OCI-M2 (cell line): ENCODE measurements around the gene SGCG.
A peak's percentile ranks its signal among the peaks of the same experiment; 100 is the strongest.
"Not testable (repeated sequence)": the region's sequence is repeated elsewhere in the genome, so short reads cannot be mapped to it uniquely, and the experiment has no call there.

Experiments
- DNase-seq: peaks from one replicate; lab custom pipeline; 2025; ENCODE audit not compliant: unreplicated experiment; lab: John Stamatoyannopoulos, UW

The SGCG gene, protein sequence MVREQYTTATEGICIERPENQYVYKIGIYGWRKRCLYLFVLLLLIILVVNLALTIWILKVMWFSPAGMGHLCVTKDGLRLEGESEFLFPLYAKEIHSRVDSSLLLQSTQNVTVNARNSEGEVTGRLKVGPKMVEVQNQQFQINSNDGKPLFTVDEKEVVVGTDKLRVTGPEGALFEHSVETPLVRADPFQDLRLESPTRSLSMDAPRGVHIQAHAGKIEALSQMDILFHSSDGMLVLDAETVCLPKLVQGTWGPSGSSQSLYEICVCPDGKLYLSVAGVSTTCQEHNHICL

DNA sequence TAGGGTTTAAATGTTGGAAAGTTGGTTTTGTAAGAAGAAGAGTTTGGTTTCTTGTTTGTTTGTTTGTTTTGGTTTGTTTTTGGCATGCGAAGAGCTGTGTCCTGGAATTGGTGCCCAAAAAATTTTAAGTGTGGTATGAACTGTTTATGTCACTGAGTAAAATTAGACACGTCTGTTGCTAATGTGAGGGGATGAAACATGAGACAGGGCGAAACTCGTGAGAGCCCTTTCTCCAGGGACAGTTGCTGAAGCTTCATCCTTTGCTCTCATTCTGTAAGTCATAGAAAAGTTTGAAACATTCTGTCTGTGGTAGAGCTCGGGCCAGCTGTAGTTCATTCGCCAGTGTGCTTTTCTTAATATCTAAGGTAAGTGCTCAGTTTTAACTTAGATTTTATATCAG, at the start of gene SGCG:
Gene SGCG, plus strand, starts transcription at position 269 of the 400 bp plus-strand sequence. CDS start 22,716 bp downstream, outside the sequence.
- DNase-seq, result no peak

DNA sequence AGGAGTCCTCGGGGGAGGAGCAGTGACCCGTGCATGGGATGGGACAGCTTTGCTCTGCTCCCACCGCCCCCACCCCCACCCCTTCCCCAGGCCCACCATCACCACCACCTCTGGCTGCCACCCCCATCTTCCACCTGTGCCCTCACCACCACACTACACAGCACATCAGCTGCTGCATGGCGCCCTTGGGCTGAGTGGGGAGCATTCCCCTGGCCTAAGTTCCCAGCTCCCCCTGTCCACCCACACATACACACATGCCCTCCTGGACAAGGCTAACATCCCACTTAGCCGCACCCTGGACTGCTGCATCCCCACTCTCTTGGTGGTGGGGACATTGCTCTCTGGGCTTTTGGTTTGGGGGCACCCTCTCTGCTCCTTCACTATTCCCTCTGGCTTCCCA, 46.2 kb upstream of the SGCG start:
- DNase-seq, result no peak

DNA sequence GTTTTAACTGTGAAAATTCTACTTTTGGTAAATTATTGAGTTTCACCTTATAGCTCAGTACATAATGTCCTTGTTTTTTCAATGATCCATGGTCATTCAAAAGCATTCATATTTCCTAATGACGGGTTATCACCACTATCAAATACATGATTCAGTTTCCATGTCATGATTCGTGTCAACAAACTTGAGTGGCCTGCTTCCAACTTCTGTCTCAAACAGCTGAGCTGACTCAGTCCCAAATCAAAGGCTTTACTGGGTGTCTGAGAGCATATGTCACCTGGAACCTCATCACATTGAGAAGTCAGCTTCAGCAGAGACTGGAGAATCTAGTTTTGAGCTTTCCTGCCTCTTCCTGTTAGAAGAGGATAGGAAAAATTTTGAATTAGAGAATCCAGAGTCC, 40.3 kb upstream of the SGCG start:
- no peak for DNase-seq

DNA sequence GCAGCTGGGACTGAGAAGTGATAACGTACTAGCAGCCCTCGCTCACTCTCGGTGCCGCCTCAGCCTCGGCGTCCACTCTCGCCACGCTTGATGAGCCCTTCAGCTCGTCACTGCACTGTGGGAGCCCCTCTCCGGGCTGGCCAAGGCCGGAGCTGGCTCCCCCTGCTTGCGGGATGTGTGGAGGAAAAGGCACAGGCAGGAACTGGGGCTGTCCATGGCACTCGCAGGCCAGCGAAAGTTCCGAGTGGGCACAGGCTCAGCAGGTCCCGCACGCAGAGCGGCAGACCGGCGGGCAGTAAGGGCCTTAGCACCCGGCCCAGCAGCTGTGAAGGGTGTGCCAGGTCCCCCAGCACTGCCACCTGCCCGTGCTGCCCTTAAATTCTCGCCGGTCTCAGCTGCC, 38.8 kb upstream of the SGCG start:
- no peak for DNase-seq

DNA sequence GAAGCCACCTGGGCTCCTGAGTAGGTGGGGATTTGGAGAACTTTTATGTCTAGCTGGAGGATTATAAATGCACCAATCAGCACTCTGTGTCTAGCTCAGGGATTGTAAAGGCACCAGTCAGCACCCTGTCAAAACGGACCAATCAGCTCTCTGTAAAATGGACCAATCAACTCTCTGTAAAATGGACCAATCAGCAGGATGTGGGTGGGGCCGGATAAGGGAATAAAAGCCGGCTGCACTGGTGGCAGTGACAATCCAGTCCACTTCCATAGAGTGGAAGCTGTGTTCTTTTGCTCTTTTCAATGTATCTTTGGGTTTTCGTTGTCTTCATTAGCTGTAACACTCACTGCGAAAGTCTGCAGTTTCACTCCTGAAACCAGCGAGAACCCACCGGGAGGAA, 38.2 kb upstream of the SGCG start:
- not testable (repeated sequence) for DNase-seq

DNA sequence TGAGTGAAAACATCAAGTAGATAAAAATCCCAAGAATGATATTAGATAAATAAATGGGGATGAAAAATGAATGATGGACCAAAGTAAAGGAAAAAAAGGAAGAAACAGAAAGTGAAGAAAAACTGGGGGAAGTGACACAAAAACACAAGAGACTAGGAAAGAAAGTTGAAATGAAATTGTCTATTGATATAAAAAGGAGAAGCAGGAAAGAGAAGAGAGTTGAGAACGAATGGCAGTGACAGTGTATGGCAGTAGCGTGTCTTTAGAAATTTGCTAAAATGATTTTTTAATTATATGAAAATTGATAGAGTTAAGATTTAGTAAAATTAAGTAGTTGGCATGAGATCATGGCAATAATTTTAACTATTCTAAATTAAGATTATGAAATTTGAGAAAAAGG, 36.3 kb upstream of the SGCG start:
- DNase-seq, result no peak

DNA sequence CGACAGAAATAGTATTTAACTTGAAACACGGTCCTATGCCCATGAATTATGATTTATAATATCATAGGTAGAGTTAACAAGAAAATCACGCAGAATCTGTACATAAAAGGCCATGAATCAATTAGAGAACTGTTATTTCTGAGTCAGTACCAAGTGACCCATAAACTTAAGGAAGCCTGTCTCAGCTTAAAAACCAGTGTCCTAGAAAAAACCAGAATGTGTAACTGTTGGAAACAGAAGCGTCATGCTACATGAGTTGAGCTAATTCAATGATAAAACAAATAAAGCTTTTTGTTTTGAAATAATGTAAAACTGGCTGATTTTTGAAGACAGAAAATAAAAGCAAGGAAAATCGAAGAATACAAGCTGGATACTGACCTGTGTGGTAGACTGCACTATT, 34.8 kb upstream of the SGCG start:
- DNase-seq, result no peak

DNA sequence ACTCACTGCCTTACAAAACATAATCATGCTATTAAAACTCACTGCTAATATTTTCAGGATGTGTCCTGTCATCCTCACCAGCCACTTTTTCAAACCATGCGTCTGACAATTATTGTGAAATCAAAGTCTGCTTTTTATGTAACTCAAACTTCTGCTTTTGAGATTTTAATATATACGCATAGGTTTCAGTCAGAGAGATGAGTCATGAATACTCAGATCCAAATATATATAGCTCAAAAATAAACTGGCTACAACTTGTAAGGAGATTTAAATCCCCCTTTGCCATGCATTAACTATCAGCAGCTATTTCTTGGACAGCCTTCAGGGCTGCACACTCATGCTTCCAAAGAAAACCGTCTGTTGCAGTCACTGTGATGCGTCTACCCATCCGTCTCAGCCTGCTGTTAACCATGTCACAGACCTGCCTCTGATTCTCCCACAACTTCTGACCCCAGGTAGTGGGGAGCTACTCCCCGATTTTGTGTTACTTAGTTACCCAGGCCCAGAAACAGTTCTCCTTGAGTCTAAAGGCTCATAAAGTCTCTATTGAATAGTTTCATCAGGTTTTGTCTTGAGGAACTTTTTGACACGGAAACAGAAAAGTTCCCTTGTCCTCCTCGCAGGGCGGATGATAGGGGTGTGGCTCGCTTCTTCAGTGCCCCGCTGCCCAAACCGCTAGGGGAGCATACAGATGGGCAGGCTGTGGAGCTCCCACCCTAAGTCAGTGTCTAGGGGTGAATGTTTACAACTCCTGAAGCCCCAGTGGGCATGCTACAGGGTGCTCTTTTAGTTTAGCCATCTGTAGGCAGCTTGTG, 33.8 kb upstream of the SGCG start:
- DNase-seq, result no peak

DNA sequence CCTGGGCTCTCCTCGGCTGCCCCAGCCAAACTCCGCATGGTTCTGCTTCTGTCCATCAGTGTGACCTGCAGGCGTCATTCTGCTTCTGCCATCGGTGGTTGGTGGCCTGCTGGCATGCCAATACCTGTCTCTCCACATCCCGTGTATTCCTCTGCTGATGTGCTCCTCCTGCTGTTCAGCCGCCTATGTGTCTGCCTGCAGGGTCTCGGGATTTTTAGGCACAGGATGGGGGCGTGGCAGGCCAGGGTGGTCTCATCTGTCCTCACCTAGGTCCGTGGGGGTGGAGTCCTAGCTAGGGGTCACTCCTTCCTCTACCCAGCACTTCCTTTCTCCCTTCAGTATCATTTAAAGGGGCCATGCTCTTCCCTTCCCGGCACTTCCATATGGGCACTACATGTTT, 33.0 kb upstream of the SGCG start:
- no peak for DNase-seq

DNA sequence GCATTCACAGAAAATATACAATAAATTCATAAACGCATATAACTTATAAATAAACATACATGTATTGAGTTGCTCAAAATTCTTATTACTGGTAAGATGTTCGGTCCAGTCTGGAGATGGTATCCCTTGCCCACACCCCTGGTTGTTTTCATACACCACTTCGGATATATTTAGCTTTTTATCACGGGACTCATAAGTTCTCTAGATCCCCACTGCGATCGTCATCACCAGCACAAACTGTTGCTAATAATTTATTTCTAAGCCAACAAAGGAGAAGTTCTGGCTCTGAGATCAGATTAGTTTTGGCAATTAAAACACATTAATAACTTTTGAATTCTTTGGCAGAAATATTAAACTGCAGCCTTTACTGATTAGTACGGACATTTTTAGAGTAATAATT, 23.0 kb upstream of the SGCG start:
- no peak for DNase-seq

DNA sequence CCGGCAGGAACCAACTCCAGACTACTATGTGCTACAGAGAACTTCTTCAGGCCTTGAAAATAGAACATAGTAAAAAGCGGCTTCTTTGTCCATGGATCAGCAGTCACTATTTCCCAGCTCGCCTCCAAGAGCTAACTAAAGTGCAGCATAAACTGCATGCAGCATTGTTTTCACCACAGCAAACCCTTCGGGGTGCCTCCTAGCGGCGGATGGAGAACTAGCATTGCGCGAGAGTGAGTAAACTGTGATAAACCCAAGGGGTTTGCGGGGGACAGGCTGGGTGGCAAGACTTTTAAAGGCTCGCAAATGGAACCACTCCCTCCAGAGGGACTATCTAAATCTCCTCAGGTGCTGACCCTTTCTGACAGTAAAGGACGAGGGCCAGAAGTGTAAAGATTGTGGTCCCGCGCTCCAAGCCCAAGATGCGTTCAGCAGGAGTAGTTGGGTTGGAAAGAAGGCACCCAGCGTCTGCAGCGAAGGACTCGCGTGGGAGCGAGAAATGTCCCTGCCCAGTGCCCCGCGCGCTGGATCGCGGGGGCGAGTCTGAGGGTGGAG, 21.5 kb upstream of the SGCG start:
- peak; percentile 36 for DNase-seq

DNA sequence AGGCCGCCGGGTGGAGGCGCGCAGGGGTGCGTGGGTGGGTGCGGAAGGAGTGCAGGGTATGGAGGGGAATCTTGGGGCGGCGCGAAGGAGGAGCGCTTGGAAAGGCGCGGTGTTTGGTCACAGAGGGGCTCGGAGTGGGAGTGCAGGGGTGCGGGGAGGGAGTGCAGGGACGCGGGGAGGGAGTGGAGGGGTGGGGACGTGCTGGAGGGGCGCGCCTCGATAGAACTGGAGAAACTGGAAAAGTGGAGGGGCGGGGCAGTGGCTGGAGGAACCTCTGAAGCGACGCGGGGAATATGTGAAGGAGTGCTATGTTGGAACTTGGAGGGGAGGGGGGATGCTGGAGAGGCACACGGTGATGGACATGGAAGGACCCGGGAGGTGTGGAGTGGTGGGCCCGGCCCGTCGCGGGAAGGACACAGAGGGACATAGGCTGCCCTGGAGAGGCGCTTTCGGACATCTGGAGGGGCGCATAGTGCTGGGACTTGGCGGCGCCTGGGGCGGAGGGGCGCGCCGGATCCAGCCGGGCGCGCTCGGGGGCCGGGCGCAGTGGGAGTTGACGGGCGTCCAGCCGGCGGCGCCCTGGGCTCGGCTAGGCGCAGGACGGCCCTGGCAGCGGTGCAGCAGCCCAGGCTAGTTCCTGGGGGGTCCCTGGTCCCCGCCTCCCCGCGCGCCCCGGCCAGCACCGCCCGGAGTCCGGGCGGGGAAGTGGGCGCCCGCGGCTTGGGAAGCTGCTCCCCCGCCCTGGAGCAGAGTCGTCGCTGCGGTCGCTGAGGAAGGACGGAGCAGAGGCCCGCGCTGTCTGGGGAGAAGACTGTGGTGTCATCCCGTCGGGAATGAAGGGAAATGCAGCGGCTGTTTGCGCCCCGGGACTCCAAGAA, 20.8 kb upstream of the SGCG start:
- DNase-seq, result no peak

DNA sequence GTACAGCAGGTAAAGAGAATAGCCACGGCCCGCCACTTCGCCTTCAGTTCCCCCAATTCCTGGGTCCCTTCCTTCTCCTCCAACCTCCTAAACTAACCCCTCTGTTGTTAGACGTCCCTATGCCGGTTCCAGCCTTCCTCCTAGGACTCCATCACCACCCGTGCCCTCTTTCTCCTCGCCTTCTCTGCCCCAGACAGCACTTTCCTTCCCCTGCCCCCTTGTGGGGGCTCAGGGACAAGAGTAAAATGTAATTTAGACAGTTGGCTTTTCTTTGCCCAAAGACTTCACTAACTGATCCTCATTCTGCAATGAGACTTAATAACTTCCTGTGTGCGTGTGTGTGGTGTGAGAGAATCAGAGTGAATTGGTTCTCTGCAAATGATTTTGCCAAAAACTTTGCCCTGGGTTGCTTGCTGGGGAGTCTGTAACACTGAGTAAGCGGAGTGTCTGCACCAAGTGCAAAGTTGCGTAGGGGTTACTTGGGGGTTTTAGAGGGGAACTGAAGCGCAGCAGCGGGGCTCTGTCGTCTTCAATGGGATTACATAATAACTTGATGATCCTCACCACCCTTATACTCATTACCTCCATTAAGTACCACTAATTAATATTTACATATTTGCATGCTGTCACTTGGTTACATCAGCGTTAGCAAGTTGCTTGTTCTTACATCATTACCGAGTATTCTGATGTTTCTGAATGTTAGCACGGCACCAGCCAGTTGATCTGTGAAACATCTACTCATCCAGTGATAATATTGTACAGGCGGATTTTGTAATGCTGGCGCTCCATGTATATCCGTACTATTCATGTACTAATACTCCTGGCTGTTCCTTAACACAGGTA, 19.9 kb upstream of the SGCG start:
- peak; percentile 39 for DNase-seq

DNA sequence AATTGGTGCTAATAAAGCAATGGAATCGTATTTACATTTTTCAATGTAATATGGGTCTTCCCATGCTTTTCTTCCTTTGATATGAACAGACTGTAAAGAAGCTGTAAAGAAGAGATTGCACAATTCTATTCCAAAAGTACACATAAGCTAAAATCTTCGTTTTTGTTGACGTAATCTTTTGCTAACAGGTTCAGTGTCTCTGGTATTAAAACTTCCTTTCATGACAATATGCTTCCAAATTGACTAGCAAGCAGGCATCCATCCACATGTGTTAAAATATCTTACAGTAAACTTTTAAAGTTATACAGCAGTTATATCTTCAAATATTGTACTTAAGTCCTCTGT, 19.3 kb upstream of the SGCG start:
- no peak for DNase-seq

DNA sequence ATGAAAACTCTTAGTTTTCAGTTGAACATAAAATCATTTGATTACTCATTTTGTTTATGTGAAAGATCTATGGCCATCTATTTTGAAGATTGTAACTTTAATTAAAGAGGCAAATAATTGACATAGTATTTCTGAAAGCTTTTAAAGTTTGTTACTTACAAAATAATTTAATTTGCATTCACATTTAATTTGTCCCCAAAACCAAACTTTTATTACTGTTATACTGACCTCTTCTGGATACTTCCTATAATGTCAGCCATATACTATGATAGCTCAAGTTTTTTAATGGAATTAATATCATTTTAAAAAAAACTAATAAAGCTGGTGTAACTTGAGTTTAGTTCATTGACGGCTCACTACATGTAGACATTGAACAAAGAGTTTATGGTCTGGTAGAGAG, 4.9 kb upstream of the SGCG start:
- no peak for DNase-seq

DNA sequence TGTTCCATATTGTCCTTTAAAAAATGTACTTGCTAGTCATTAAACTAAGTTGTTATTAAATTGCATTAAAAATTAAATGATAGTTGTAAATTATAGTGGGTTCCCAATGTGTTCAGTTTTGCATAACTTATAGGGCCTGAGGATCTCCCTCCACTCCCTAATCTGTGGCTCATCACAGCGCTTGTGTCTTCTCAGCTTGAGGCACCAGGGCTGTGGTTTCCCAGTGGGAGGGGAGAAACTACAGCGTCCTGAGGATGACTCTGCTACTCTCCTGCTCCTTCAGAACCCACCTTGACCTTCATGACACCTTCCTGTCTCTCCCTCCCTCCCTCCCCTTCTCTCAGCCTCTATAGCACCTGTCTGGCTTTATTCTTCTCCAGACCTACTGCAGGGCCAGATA, 1.4 kb downstream of the SGCG start:
- no peak for DNase-seq

DNA sequence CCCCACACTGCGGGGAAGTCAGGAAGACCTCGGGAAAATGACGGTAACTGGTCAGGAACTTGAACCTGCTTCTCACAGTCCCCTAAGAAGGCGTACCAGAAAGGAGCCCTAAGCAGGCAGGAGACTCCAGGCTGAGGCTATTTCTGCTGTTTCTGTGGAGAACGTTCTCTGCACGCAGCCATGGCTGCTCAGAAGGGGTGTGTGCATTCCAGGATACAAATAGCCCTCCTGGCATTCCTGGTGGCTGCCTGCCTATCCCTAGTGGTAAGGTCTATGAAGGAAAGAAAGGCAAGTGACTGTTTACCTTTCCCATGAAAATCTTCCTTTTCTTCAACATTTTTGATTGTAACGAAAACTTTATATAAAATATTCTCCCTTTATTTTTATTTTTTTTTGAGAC, 2.5 kb downstream of the SGCG start:
- DNase-seq, result no peak

DNA sequence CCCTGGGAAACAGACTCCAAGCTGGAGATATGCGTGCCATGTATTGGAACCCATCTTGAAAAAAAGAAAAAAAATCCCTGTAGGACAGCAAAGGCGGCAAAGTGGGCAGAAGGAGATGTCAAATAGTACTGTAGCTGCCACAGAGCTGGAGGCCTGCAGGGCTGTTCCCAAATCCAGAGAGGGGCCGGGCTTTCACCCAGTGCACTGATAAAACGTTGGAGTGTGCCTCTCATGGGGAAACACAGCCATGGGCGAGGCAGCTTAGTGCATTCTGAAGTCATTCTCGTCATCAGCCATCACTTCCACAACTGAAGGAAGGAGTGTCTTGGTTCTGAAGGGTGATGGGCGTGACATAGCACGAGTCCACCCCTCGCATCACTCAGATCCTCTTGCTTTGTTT, 4.8 kb downstream of the SGCG start:
- DNase-seq, result no peak

DNA sequence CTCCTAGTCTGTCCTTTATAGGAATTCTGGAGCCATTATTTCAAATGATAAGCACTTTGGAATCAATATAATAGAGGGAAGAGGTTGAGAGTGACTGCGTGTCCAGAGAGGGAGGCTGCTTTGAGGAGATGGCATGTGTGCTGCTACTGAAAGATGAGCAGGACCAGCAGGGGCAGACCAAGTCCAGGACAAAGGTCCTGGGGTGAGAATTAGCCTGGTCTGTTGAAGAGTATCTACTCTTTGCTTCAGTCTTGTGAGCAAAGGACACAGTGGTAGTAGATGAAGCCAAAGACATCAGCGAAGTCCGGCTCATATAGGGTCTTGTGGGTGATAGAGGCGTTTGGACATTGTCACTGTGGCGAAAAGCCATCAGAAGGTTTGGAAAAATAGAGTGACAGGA, 21.1 kb downstream of the SGCG start:
- no peak for DNase-seq

DNA sequence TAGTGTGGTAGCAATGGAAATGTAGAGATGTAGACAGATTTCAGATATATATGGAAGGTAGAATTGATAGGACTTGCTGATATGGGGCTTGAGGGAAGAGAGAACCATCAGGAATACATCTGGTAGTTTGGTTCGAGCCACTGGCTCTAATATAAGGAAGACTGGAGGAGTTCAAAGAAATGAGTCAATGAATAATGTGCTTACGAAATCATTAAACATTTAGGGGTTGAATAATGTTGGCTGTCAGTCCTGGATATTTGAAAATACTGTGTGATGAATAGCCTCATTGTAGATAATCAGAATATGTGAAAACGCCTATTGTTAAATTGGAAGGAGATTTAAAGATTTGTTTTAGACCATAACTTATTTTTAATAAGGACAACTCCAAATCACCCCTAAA, 21.6 kb downstream of the SGCG start:
- no peak for DNase-seq

DNA sequence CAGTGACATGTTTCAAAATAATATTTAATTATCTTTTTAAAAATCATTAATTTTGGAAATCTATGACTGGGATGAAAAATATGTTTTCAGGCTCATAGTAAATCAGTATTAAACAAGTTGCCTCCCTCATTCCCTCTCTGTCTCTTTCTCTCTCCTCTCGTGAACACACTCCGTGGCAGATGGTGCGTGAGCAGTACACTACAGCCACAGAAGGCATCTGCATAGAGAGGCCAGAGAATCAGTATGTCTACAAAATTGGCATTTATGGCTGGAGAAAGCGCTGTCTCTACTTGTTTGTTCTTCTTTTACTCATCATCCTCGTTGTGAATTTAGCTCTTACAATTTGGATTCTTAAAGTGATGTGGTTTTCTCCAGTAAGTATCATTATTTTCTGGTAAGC, 22.7 kb downstream of the SGCG start:
- no peak for DNase-seq
